ENCODE data around the gene QRFP.

GRCh38 chr9:130922893-130923610 is 26.4 kb upstream of the QRFP start:
- TF ChIP-seq POLR2AphosphoS5 (IDR thresholded peaks at IDR 0.05) (no peak), EP300 (conservative IDR thresholded peaks at IDR 0.05; ENCODE audit: poor library complexity, severe bottlenecking) (no peak), RAD21 (conservative IDR thresholded peaks at IDR 0.05) (no peak), MXI1 (conservative IDR thresholded peaks at IDR 0.05; ENCODE audit: poor library complexity, severe bottlenecking) (no peak), EZH2 (IDR thresholded peaks at IDR 0.05; ENCODE audit: borderline replicate concordance, insufficient read depth, low read length, poor library complexity, severe bottlenecking) (no peak), TAF1 (IDR thresholded peaks at IDR 0.05; ENCODE audit: low read depth) (no peak)
- TF ChIP-seq, protein P1, sequence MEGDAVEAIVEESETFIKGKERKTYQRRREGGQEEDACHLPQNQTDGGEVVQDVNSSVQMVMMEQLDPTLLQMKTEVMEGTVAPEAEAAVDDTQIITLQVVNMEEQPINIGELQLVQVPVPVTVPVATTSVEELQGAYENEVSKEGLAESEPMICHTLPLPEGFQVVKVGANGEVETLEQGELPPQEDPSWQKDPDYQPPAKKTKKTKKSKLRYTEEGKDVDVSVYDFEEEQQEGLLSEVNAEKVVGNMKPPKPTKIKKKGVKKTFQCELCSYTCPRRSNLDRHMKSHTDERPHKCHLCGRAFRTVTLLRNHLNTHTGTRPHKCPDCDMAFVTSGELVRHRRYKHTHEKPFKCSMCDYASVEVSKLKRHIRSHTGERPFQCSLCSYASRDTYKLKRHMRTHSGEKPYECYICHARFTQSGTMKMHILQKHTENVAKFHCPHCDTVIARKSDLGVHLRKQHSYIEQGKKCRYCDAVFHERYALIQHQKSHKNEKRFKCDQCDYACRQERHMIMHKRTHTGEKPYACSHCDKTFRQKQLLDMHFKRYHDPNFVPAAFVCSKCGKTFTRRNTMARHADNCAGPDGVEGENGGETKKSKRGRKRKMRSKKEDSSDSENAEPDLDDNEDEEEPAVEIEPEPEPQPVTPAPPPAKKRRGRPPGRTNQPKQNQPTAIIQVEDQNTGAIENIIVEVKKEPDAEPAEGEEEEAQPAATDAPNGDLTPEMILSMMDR (IDR thresholded peaks at IDR 0.05; ENCODE audit: poor library complexity, severe bottlenecking), result no peak

All from neural cell (in vitro differentiated cells).